IPS-20b (cell line): ENCODE data around the gene SCTR.

Source experiments
- H3K27ac ChIP-seq: one replicate; pipeline ENCODE4 v1.5.1; 2013; ENCODE audit warnings: low read length
- H3K27me3 ChIP-seq: 2 replicates; pipeline ENCODE4 v1.6.1; 2013; ENCODE audit warnings: mild to moderate bottlenecking, low read length, inconsistent platforms; ENCODE audit not compliant: insufficient read depth
- H3K36me3 ChIP-seq: 2 replicates; pipeline ENCODE4 v1.6.1; 2013; ENCODE audit warnings: low read depth, mild to moderate bottlenecking, inconsistent platforms, low read length, moderate library complexity; ENCODE audit not compliant: insufficient read depth
- H3K4me1 ChIP-seq: 2 replicates; pipeline ENCODE4 v1.6.1; 2013; ENCODE audit warnings: mild to moderate bottlenecking, control low read depth, inconsistent platforms, low read length, moderate library complexity; ENCODE audit not compliant: insufficient read depth
- H3K4me3 ChIP-seq: 2 replicates; pipeline ENCODE4 v1.5.1; 2013; ENCODE audit warnings: mild to moderate bottlenecking, low read length, inconsistent platforms
- H3K9ac ChIP-seq: 2 replicates; pipeline ENCODE4 v1.6.1; 2013; ENCODE audit warnings: low read depth, mild to moderate bottlenecking, inconsistent platforms, low read length, moderate library complexity
- H3K9me3 ChIP-seq: 2 replicates; pipeline ENCODE4 v1.6.1; 2013; ENCODE audit warnings: mild to moderate bottlenecking, low read depth, low read length, inconsistent platforms; ENCODE audit not compliant: insufficient read depth

Gene SCTR

DNA sequence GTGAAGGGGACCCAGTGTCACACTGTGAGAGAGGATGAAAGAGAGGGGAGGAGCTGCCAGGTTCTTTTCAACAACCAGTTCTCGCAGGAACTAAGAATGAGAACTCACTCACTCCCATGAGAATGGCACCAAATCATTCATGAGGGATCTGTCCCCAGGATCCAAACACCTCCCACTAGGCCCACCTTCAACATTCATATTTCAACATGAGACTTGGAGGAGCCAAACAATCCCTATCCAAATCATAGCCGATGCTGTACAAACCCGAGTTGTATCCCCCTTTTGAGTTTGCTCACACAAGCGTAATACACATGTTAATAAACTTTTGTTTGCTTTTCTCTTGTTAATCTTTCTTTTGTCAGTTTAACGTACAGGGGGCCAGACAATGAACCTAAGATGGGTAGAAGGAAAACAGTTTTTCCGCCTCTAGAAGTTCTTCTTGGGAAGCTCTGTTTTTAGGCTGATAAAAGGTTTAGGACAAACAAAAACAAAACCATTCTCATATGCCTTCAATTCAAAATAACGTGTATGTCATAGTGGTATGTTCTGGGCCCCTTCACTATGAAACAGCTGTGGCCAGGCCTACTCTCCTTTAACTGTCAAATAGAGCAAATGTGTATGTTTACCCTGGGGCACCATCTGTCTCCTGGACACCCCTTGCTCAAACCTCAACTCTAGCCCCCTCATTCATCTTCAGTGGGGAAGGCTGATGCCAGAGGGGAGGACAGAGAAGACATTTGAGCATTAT is 101.7 kb downstream of the SCTR start:
- Histone ChIP-seq H3K9me3 (peaks cover 23% of the 10 kb centered on the region), H3K27me3 (no peaks in the 10 kb centered on the region)

DNA sequence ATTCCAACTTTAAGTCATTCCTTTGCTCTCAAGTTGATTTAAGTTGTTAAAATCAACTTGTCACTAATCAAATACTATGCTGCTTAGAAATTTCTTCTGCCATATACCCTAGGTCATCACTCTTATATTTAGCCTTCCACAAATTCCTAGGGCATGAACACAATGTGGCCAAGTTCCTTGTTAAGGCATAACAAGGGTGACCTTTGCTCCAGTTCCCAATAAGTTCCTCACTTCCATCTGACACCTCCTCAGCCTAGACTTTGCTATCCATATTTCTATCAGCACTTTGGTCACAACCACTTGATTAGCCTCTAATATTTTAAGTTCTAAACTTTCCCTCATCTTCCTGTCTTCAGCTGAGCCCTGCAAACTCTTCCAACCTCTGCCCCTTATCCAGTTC is 102.5 kb downstream of the SCTR start:
- Histone ChIP-seq H3K9me3 (peaks cover 23% of the 10 kb centered on the region), H3K4me3 (no peak overlapping the region), H3K27ac (no peak overlapping the region), H3K9ac (no peak overlapping the region), H3K36me3 (no peaks in the 10 kb centered on the region), H3K27me3 (no peaks in the 10 kb centered on the region), H3K4me1 (no peaks in the 10 kb centered on the region)

More for the DNA sequence above, 101.7 kb downstream of the SCTR start:
- no peak overlapping the region for H3K27ac ChIP-seq
- no peaks in the 10 kb centered on the region for H3K36me3 ChIP-seq
- no peaks in the 10 kb centered on the region; the same call in 1 of the 2 replicates for H3K4me1 ChIP-seq
- H3K4me3 ChIP-seq: no peak overlapping the region
- H3K9ac ChIP-seq: no peak overlapping the region

DNA sequence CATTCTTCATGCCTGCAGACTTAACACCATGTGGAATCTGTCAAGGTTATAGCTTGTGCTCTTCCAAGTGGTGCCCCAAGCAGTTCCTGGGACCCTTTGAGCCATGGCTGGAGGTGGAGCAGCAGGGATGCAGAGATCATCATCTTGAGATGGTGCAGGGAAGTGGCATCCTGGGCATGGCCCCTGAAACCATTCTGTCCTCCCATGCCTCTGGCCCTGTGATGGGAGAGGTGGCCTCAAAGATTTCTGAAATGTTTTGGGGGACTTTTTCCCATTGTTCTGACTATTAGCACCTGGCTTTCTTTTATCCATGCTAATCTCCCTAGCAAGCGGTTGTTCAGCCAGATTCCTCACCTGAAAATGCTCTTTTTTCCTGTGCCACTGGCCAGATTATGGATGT is 103.0 kb downstream of the SCTR start:
- no peaks in the 10 kb centered on the region for H3K27me3 ChIP-seq
- peaks cover 23% of the 10 kb centered on the region for H3K9me3 ChIP-seq
- no peak overlapping the region for H3K4me3 ChIP-seq
- H3K9ac ChIP-seq: no peak overlapping the region
- H3K36me3 ChIP-seq: no peaks in the 10 kb centered on the region
- H3K4me1 ChIP-seq: no peaks in the 10 kb centered on the region
- no peak overlapping the region for H3K27ac ChIP-seq

DNA sequence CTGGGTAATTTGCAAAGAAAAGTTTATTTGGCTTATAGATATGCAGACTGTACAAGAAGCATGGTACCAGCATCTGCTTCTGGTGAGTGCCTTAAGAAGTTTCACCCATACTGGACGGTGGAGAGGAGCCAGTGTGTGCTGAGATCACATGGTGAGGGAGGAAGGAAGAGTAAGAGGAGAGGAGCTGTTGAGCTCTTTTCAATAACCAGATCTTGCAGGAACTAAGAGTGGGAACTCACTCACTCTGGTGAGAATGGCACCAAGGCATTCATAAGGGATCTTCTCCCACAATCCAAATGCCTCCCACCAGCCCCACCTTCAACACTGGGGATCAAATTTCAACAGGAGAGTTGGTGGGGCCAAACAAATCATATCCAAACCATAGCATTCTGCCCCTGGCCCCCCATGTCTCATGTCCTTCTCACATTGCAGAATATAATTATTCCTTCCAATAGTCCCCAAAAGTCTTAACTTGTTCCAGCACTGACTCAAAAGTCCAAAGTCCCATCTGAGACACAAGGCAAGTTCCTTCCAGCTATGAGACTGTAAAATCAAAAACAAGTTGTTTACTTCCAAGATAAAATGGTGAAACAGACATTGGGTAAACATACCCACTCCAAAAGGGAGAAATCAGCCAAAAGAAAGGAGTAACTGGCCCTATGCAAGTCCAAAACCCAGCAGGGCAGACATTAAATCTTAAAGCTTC is 104.3 kb downstream of the SCTR start:
- Histone ChIP-seq H3K4me3 (no peak overlapping the region), H3K9me3 (peaks cover 23% of the 10 kb centered on the region), H3K9ac (no peak overlapping the region), H3K36me3 (no peaks in the 10 kb centered on the region), H3K4me1 (no peaks in the 10 kb centered on the region), H3K27me3 (no peaks in the 10 kb centered on the region), H3K27ac (no peak overlapping the region)

DNA sequence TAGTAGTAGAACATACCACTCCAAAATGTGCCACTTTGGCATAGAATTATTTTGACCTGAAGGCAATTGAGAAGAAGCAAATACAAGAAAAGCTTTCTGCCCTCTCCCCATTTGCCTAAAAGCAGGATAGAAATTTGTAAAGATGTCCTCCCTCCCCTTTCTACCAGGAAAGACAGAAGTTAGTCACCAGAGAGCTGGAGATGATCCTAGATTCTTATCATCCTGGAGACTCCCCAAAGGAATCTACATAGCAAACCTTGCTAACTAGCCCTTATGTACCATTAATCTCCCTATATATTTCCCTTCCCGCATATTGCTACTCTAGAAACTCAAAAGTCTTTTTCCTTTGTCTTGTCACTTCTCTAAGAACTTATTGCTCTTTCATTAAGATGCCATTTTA is 105.2 kb downstream of the SCTR start:
- no peak overlapping the region for H3K27ac ChIP-seq
- H3K36me3 ChIP-seq: no peaks in the 10 kb centered on the region
- H3K4me3 ChIP-seq: no peak overlapping the region
- no peak overlapping the region for H3K9ac ChIP-seq
- no peaks in the 10 kb centered on the region for H3K4me1 ChIP-seq
- H3K27me3 ChIP-seq: no peaks in the 10 kb centered on the region
- H3K9me3 ChIP-seq: peaks cover 23% of the 10 kb centered on the region

DNA sequence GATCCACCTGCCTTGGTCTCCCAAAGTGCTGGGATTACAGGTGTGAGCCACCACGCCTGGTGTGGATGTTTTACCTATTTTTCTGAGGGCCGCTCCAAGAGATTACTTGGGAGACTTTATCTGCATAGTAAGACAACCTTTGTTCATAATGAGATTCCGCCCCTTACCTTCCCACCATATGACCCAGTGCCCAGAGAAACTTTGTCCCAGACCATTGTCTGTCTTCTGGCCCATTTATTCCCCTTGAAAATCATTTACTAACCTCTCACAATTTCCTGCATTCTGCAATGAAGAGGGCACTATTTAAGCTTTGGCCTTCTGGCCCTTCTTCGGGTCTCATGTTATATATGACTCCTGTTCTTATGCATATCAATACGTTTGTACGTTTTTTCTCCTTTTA is 106.4 kb downstream of the SCTR start:
- no peaks in the 10 kb centered on the region for H3K27me3 ChIP-seq
- no peak overlapping the region for H3K4me3 ChIP-seq
- no peak overlapping the region for H3K27ac ChIP-seq
- no peaks in the 10 kb centered on the region for H3K36me3 ChIP-seq
- H3K4me1 ChIP-seq: no peaks in the 10 kb centered on the region
- H3K9me3 ChIP-seq: peaks cover 23% of the 10 kb centered on the region
- no peak overlapping the region for H3K9ac ChIP-seq

DNA sequence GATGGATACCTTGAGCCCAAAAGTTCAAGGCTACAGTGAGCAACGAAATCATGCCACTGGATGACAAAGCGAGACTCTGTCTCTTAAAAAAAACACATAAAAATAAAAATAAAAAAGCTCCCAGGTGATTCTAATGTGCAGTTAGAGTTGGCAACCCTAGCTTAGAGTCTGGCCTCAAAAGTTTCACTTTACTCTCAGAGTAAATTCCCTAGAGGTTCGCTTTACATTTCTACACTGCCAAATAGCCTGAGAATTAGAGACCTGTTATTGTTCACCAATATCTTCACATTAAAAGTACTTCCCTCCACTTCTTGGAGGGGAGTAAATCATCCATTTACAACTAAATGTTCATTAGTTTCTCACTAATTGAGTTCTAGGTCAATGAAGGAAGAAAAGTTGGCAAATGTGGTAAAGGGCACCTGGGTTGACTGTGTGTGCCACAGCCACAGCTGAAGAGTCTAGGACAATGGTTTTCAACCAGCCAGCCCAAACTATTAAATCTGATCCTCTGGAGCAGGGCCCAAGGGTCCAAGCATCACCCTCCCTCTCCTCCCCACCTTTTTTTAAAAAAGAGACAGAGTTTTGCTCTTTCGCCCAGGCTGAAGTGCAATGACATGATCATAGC is 107.9 kb downstream of the SCTR start:
- H3K36me3 ChIP-seq: no peaks in the 10 kb centered on the region
- no peak overlapping the region for H3K4me3 ChIP-seq
- H3K27me3 ChIP-seq: no peaks in the 10 kb centered on the region
- H3K27ac ChIP-seq: no peak overlapping the region
- H3K9ac ChIP-seq: no peak overlapping the region
- peaks cover 15% of the 10 kb centered on the region for H3K9me3 ChIP-seq
- H3K4me1 ChIP-seq: no peaks in the 10 kb centered on the region

DNA sequence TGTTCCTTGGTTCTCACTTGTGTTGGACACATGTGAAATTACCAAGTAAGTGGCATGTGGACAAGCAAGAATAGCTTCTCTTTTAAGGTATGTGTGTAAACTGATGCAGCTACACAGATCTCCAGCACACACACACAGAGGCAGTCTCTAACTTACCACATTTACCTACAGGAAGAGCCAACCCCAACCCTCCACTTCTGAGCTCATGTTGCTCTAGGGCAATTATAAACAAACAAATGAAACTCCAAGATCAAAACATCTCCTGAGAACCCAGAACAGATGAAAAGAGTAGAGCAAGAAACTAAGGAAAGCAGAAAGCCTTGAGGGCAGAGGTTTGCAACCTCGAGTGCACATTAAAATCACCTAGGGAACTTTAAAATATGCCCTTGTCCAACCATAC is 108.7 kb downstream of the SCTR start:
- Histone ChIP-seq H3K4me1 (no peaks in the 10 kb centered on the region), H3K36me3 (no peaks in the 10 kb centered on the region), H3K9ac (no peak overlapping the region), H3K27me3 (no peaks in the 10 kb centered on the region), H3K27ac (no peak overlapping the region), H3K9me3 (peaks cover 7% of the 10 kb centered on the region; the same call in 1 of the 2 replicates), H3K4me3 (no peak overlapping the region)

DNA sequence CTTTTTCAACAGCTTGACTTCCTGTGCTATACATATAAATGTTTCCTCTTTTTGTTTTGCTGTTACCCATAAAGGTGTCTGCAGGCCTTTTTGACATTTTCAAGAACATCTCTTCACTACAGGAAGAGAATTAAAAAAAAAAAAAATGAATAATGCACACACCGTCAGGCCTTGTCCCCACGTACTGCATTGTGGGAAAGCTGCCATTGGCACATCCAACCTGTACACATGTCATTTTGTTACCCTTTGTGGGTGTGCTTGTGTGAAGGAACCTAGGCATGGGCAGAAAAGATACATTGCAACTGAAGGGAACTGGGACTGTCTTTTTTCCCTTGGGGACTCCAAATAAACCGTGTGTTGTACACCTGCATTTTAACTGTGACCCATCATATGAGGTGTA is 109.4 kb downstream of the SCTR start:
- no peaks in the 10 kb centered on the region for H3K9me3 ChIP-seq
- no peaks in the 10 kb centered on the region for H3K36me3 ChIP-seq
- H3K27me3 ChIP-seq: no peaks in the 10 kb centered on the region
- H3K9ac ChIP-seq: no peak overlapping the region
- no peaks in the 10 kb centered on the region for H3K4me1 ChIP-seq
- H3K27ac ChIP-seq: no peak overlapping the region
- no peak overlapping the region for H3K4me3 ChIP-seq

DNA sequence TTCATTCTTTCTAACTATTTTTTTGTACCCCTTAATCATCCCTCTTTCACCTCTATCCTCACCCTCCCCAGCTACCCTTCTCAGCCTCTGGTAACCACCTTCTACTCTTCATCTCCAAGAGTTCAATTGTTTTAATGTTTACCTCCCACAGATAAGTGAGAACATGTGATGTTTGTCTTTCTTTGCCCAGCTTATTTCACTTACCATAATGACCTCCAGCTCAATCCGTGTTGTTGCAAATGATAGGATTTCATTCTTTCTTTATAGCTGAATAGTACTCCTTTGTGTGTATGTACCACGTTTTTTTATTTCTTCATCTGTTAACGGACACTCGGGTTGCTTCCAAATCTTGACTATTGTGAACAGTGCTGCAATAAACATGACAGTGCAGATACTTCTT is 114.8 kb downstream of the SCTR start:
- no peak overlapping the region for H3K27ac ChIP-seq
- peaks cover 5% of the 10 kb centered on the region; the same call in 1 of the 2 replicates for H3K4me1 ChIP-seq
- no peak overlapping the region for H3K9ac ChIP-seq
- H3K27me3 ChIP-seq: no peaks in the 10 kb centered on the region
- no peaks in the 10 kb centered on the region for H3K9me3 ChIP-seq
- H3K4me3 ChIP-seq: no peak overlapping the region
- no peaks in the 10 kb centered on the region for H3K36me3 ChIP-seq

DNA sequence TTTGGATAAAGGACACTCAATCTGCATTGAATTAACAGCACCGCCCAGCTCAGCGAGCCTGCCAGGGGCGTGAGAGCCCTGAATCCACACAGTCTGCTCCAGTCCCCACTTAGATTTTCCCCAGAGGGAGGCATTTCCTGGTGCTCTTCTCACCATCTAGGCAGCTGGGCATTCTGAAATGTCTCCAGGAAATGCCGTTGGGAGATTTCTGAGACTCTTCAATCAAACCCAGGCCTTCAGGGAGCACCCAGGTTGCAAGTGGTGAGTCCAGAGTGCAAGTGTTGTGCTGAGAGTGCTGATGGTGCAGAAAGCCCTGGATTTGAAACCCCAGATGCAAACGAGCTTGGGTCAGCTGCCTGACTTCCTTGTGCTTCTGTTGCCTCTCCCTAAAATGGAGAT is 116.1 kb downstream of the SCTR start:
- no peaks in the 10 kb centered on the region for H3K27me3 ChIP-seq
- no peaks in the 10 kb centered on the region for H3K36me3 ChIP-seq
- no peaks in the 10 kb centered on the region for H3K9me3 ChIP-seq
- H3K4me1 ChIP-seq: peaks cover 5% of the 10 kb centered on the region; the same call in 1 of the 2 replicates
- H3K27ac ChIP-seq: no peak overlapping the region
- no peak overlapping the region for H3K9ac ChIP-seq
- no peak overlapping the region for H3K4me3 ChIP-seq
